ENCODE results near the gene TCTN1.

DNA sequence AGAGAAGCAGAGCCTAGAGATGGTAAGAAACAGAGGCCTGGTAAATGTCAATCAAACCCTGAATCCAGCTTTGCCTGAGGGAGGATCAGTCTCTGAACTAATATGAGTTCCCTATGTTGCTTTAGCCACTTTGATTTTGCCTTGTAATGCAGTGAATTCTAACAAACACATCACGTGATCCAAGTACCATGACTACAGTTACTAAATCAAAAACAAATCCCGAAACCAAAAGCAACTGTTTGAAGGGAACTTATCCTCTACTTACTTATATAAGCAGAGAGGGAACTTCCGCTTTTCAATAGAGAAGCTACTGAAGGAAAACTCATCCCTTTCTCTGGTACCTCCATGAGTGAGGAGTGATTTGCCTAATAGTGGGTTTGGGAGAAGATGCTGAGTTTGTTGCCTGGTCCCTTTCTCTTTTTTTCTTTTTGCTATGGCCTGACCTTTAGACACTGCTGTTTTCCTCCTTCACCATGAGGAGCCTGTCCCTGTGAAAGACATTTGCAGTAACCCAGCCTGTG lies 23.1 kb upstream of the TCTN1 start:
- no peak for TF ChIP-seq CTCF (IDR thresholded peaks at IDR 0.05)
- no peak for TF ChIP-seq POLR2AphosphoS5 (IDR thresholded peaks at IDR 0.05)
- no peak for TF ChIP-seq POLR2A (IDR thresholded peaks at IDR 0.05)
- TF ChIP-seq EP300 (IDR thresholded peaks at IDR 0.05), result no peak

Data from gastroesophageal sphincter (tissue), 3 donors.